Effector CD4-positive, alpha-beta T cell (primary cell): ENCODE measurements around the gene TMEM236.

Experiments
- DNase-seq: peaks from one replicate; pipeline ENCODE4 v3.0.0-alpha.2; 2020

The TMEM236 gene

GRCh38 chr10:17743437-17743836 lies 8.6 kb upstream of the TMEM236 start:
- DNase-seq: no peak

- DNase-seq: no peak
These were observed 7.6 kb upstream of the TMEM236 start for GRCh38 chr10:17744341-17744861.

- no peak for DNase-seq
These were observed 4.0 kb upstream of the TMEM236 start for GRCh38 chr10:17747883-17748550.

GRCh38 chr10:17749890-17750289 lies 2.1 kb upstream of the TMEM236 start:
- no peak for DNase-seq

- no peak for DNase-seq
These were observed 4.7 kb downstream of the TMEM236 start for GRCh38 chr10:17756557-17757217.

- no peak for DNase-seq
These were observed 6.2 kb downstream of the TMEM236 start for GRCh38 chr10:17758200-17758599.

GRCh38 chr10:17758896-17759295 lies 6.9 kb downstream of the TMEM236 start:
- DNase-seq: no peak

GRCh38 chr10:17764142-17764541 lies 12.1 kb downstream of the TMEM236 start:
- DNase-seq: no peak

GRCh38 chr10:17765602-17766001 lies 13.6 kb downstream of the TMEM236 start:
- no peak for DNase-seq

GRCh38 chr10:17766731-17767130 lies 14.7 kb downstream of the TMEM236 start:
- no peak for DNase-seq

- DNase-seq: no peak
These were observed 16.5 kb downstream of the TMEM236 start for GRCh38 chr10:17768496-17768895.

- DNase-seq: no peak
These were observed 17.0 kb downstream of the TMEM236 start for GRCh38 chr10:17768957-17769356.

GRCh38 chr10:17771017-17771416 lies 19.0 kb downstream of the TMEM236 start:
- no peak for DNase-seq

GRCh38 chr10:17779784-17780183 lies 27.8 kb downstream of the TMEM236 start:
- DNase-seq: no peak

GRCh38 chr10:17780727-17781126 lies 28.7 kb downstream of the TMEM236 start:
- DNase-seq: no peak

- DNase-seq: no peak
These were observed 29.9 kb downstream of the TMEM236 start for GRCh38 chr10:17781856-17782255.

- DNase-seq: no peak
These were observed 31.1 kb downstream of the TMEM236 start for GRCh38 chr10:17782921-17783665.

- DNase-seq: no peak
These were observed 31.8 kb downstream of the TMEM236 start for GRCh38 chr10:17783751-17784150.

- no peak for DNase-seq
These were observed 32.7 kb downstream of the TMEM236 start for GRCh38 chr10:17784688-17785087.

- no peak for DNase-seq
These were observed 33.4 kb downstream of the TMEM236 start for GRCh38 chr10:17785276-17785930.

- DNase-seq: no peak
These were observed 35.3 kb downstream of the TMEM236 start for GRCh38 chr10:17787087-17787961.

- DNase-seq: no peak
These were observed 36.6 kb downstream of the TMEM236 start for GRCh38 chr10:17788646-17789045.
